ENCODE data around the gene LMX1B. TPM values are rescaled to one million over a fixed set of nuclear protein-coding genes. Genes with fewer than 3 reads are reported as not detected.

Gene LMX1B
- total and polyA plus RNA-seq, 10 donors = 0.02 to 0.25 TPM; not detected in 8

- WGBS, 5 donors = 40 to 52% (median 44%) methylated on average over 10 of the region's 10 CpGs
- no peak for DNase-seq
- TF ChIP-seq POLR2A (IDR thresholded peaks at IDR 0.05) (no peak), POLR2AphosphoS5 (IDR thresholded peaks at IDR 0.05) (no peak)
- TF ChIP-seq, protein P1, sequence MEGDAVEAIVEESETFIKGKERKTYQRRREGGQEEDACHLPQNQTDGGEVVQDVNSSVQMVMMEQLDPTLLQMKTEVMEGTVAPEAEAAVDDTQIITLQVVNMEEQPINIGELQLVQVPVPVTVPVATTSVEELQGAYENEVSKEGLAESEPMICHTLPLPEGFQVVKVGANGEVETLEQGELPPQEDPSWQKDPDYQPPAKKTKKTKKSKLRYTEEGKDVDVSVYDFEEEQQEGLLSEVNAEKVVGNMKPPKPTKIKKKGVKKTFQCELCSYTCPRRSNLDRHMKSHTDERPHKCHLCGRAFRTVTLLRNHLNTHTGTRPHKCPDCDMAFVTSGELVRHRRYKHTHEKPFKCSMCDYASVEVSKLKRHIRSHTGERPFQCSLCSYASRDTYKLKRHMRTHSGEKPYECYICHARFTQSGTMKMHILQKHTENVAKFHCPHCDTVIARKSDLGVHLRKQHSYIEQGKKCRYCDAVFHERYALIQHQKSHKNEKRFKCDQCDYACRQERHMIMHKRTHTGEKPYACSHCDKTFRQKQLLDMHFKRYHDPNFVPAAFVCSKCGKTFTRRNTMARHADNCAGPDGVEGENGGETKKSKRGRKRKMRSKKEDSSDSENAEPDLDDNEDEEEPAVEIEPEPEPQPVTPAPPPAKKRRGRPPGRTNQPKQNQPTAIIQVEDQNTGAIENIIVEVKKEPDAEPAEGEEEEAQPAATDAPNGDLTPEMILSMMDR (IDR thresholded peaks at IDR 0.05 in 8 of 11, conservative IDR thresholded peaks at IDR 0.05 in 3 of 11) = no peak
- intact Hi-C loops (cut with DNase I; ENCODE audit: low total_unique reads) = no loop called here
- Histone ChIP-seq H3K36me3 (no peaks in the 10 kb centered on the region), H3K4me1 (peaks cover 0 to 34% (median 14%) of the 10 kb centered on the region in 6 donors), H3K27ac (no peak overlapping the region), H3K27me3 (replicated peaks in 1 of 7) (peaks cover 0 to 11% (median 0%) of the 10 kb centered on the region in 7 donors), H3K4me3 (no peak overlapping the region), H3K9me3 (no peaks in the 10 kb centered on the region)
Observed at GRCh38 chr9:126745574-126746411, 132.1 kb downstream of the LMX1B start.

Other genes starting within 250 kb of the LMX1B start
- gene ZBTB43, start 191.1 kb downstream of the LMX1B start, total RNA-seq = 10 to 100 TPM; 10.3 to 19.2 (median 16.0) TPM
- gene ZBTB43, start 191.1 kb downstream of the LMX1B start, polyA plus RNA-seq = 1 to 10 TPM; 1.4 to 2.5 (median 2.3) TPM
- 10 to 100 TPM; 13.0 to 28.9 (median 15.9) TPM for gene ZBTB34, start 246.7 kb downstream of the LMX1B start, total RNA-seq
- 1 to 10 TPM; 2.1 to 3.1 (median 2.3) TPM for gene ZBTB34, start 246.7 kb downstream of the LMX1B start, polyA plus RNA-seq

Data from spleen (tissue), 11 donors.